Nephron progenitor cell (in vitro differentiated cells): ENCODE data around the gene XRCC4.

Experiments
- DNase-seq: peaks from one replicate; pipeline ENCODE4 v3.0.0; 2021
- H3K27ac Mint-ChIP-seq: 2 replicates; pipeline ENCODE4 v1.8.0; 2021; ENCODE audit warnings: mild to moderate bottlenecking, moderate library complexity, mixed read lengths
- H3K27me3 Mint-ChIP-seq: 2 replicates; pipeline ENCODE4 v1.8.0; 2021; ENCODE audit warnings: mild to moderate bottlenecking, low read depth, mixed read lengths; ENCODE audit not compliant: poor library complexity
- H3K36me3 Mint-ChIP-seq: 2 replicates; pipeline ENCODE4 v1.8.0; 2021; ENCODE audit warnings: low read depth, mixed read lengths
- H3K4me1 Mint-ChIP-seq: 2 replicates; pipeline ENCODE4 v1.8.0; 2021; ENCODE audit warnings: mixed read lengths
- H3K4me3 Mint-ChIP-seq: 2 replicates; pipeline ENCODE4 v1.8.0; 2021; ENCODE audit warnings: mild to moderate bottlenecking, moderate library complexity, mixed read lengths
- H3K9me3 Mint-ChIP-seq: 2 replicates; pipeline ENCODE4 v1.8.0; 2021; ENCODE audit warnings: mild to moderate bottlenecking, moderate library complexity, mixed read lengths
- CTCF ChIP-seq: fragments of 200-600 bp; sonication (generic); IDR thresholded peaks from 2 replicates; pipeline ENCODE4 v1.5.0; 2021; ENCODE audit warnings: antibody characterized with exemption

The XRCC4 gene

GRCh38 chr5:83035373-83036100 is 41.8 kb upstream of the XRCC4 start:
- Mint-ChIP-seq H3K4me1 (peaks cover 41% of the 10 kb centered on the region), H3K9me3 (no peaks in the 10 kb centered on the region), H3K36me3 (no peaks in the 10 kb centered on the region), H3K27me3 (peaks cover 5% of the 10 kb centered on the region), H3K4me3 (no peak overlapping the region), H3K27ac (peak overlapping the region; percentile 95)
- TF ChIP-seq CTCF = no peak
- DNase-seq = no peak

DNA sequence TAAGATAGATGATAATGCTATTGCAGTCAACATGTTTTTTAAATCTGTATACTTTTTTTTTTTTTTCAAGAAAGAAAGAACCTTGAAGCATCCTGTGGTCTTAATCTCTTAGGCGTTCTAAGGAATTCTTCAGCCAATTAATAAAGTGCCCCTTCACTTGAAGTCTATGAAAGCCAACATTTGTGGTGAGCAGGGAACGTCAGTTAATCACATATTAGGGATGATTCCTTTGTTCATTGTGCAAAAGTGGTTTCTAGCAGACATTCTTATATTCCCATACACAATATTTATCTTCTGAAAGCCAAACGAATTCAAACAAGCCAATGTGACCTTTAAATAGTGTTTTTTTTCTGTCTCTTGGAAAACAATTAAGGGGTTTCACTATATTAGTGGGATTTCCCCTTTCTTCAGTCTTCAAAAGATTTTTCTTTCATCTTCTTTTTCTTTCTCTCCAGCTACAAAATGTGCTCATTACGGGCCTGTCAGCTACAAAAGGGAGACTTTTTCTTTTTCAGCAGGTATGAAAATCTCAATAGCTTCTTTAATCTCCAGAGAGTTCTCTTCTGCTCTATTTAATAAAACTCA is 40.3 kb upstream of the XRCC4 start:
- no peaks in the 10 kb centered on the region for H3K36me3 Mint-ChIP-seq
- H3K4me1 Mint-ChIP-seq = peaks cover 41% of the 10 kb centered on the region
- no peaks in the 10 kb centered on the region for H3K9me3 Mint-ChIP-seq
- TF ChIP-seq CTCF = no peak
- H3K27ac Mint-ChIP-seq = no peak overlapping the region
- peaks cover 3% of the 10 kb centered on the region for H3K27me3 Mint-ChIP-seq
- no peak for DNase-seq
- H3K4me3 Mint-ChIP-seq = no peak overlapping the region

GRCh38 chr5:83038924-83039323 is 38.4 kb upstream of the XRCC4 start:
- peaks cover 5% of the 10 kb centered on the region for H3K27me3 Mint-ChIP-seq
- no peaks in the 10 kb centered on the region for H3K9me3 Mint-ChIP-seq
- H3K4me1 Mint-ChIP-seq = peaks cover 41% of the 10 kb centered on the region
- DNase-seq = no peak
- H3K4me3 Mint-ChIP-seq = no peak overlapping the region
- H3K27ac Mint-ChIP-seq = no peak overlapping the region
- H3K36me3 Mint-ChIP-seq = no peaks in the 10 kb centered on the region
- TF ChIP-seq CTCF = no peak

- Mint-ChIP-seq H3K27me3 (peaks cover 3% of the 10 kb centered on the region), H3K36me3 (no peaks in the 10 kb centered on the region), H3K4me3 (no peak overlapping the region), H3K27ac (no peak overlapping the region), H3K4me1 (peaks cover 9% of the 10 kb centered on the region), H3K9me3 (no peaks in the 10 kb centered on the region)
- no peak for TF ChIP-seq CTCF
- no peak for DNase-seq
These were observed 34.8 kb upstream of the XRCC4 start for GRCh38 chr5:83042507-83042906.

GRCh38 chr5:83044926-83045325 is 32.4 kb upstream of the XRCC4 start:
- peaks cover 3% of the 10 kb centered on the region for H3K27me3 Mint-ChIP-seq
- no peak overlapping the region for H3K27ac Mint-ChIP-seq
- no peak for DNase-seq
- H3K4me3 Mint-ChIP-seq = no peak overlapping the region
- no peaks in the 10 kb centered on the region for H3K4me1 Mint-ChIP-seq
- H3K9me3 Mint-ChIP-seq = no peaks in the 10 kb centered on the region
- H3K36me3 Mint-ChIP-seq = peaks cover 3% of the 10 kb centered on the region
- no peak for TF ChIP-seq CTCF

- no peak for TF ChIP-seq CTCF
- H3K36me3 Mint-ChIP-seq = peaks cover 22% of the 10 kb centered on the region
- peaks cover 3% of the 10 kb centered on the region for H3K27me3 Mint-ChIP-seq
- no peak overlapping the region for H3K4me3 Mint-ChIP-seq
- no peak for DNase-seq
- no peaks in the 10 kb centered on the region for H3K4me1 Mint-ChIP-seq
- no peaks in the 10 kb centered on the region for H3K9me3 Mint-ChIP-seq
- no peak overlapping the region for H3K27ac Mint-ChIP-seq
These were observed 29.1 kb upstream of the XRCC4 start for GRCh38 chr5:83048277-83048676.
